ENCODE results near the gene RNF213. TPM values are rescaled to one million over a fixed set of nuclear protein-coding genes. Genes with fewer than 3 reads are reported as not detected.

RNF213 gene
- total RNA-seq, 2 donors from 2014 or later = 98.8 to 136 TPM

DNA sequence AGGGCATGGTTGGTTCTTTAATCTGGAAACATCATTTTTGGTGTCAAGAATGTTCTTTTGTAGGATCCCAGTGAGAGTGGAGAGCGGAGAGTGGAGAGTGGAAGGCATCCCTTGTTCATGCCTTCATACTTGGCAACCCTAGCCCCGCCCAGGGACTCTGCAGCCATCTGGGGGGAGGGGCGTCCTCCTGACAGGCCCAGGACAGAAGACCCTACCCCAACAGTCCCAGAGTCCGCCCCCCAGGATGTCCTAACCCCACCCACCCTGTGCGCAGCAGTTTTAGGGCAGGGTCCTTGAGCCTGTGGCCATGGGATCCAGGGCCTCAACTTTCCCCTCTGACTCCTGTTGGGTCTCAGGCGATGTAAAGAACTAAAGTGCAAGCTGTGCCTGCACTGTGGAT lies 36.0 kb upstream of the RNF213 start:
- Mint-ChIP-seq H3K27ac (no peak overlapping the region), H3K4me1 (peaks cover 13% of the 10 kb centered on the region), H3K4me3 (no peak overlapping the region), H3K9me3 (no peaks in the 10 kb centered on the region), H3K27me3 (ENCODE audit: insufficient read depth) (no peaks in the 10 kb centered on the region), H3K36me3 (ENCODE audit: low read depth) (peaks cover 37% of the 10 kb centered on the region)
- no peak for DNase-seq
- TF ChIP-seq, protein P1, sequence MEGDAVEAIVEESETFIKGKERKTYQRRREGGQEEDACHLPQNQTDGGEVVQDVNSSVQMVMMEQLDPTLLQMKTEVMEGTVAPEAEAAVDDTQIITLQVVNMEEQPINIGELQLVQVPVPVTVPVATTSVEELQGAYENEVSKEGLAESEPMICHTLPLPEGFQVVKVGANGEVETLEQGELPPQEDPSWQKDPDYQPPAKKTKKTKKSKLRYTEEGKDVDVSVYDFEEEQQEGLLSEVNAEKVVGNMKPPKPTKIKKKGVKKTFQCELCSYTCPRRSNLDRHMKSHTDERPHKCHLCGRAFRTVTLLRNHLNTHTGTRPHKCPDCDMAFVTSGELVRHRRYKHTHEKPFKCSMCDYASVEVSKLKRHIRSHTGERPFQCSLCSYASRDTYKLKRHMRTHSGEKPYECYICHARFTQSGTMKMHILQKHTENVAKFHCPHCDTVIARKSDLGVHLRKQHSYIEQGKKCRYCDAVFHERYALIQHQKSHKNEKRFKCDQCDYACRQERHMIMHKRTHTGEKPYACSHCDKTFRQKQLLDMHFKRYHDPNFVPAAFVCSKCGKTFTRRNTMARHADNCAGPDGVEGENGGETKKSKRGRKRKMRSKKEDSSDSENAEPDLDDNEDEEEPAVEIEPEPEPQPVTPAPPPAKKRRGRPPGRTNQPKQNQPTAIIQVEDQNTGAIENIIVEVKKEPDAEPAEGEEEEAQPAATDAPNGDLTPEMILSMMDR (conservative IDR thresholded peaks at IDR 0.05) = no peak
- Histone ChIP-seq H3K4me1 (ENCODE audit: control insufficient read depth, insufficient read depth, low read length) (no peaks in the 10 kb centered on the region), H3K9ac (ENCODE audit: extremely low read depth, low read length, poor library complexity, severe bottlenecking) (no peak overlapping the region), H3K27ac (ENCODE audit: low read depth, low read length) (no peak overlapping the region), H3K9me3 (ENCODE audit: control insufficient read depth, low read length) (no peaks in the 10 kb centered on the region), H3K36me3 (ENCODE audit: control insufficient read depth, insufficient read depth, low read length) (peaks cover 40% of the 10 kb centered on the region), H3K4me3 (ENCODE audit: low read length) (no peak overlapping the region), H3K27me3 (ENCODE audit: control insufficient read depth, insufficient read depth, low read length, poor library complexity, severe bottlenecking) (no peaks in the 10 kb centered on the region)
- WGBS, 2 experiments (ENCODE audit: insufficient coverage in 1 of 2, insufficient read length in 1 of 2) = 89 to 100% methylated on average over 1 to 6 of the region's 6 CpGs

DNA sequence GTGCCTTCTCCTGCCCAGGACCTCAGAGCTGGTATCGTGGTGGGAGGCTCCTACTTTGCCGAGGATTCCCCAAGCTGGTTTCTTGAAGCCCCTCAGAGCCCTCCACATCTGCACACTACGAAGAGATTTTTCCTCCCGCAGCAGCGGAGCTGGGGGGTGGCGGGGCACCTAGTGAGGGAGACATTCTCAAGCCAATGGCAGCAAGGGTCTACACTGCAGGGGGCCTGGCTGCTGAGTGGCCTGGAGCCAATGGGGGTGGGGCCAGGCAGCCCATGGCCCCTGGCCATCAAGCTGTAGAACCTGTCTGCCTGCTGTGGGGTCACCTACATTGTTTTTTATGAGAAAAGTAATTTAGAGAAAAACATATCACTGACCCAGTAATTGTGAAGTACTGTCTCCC lies 35.4 kb upstream of the RNF213 start:
- H3K9me3 Mint-ChIP-seq = peaks cover 2% of the 10 kb centered on the region
- Histone ChIP-seq H3K4me1 (ENCODE audit: control insufficient read depth, insufficient read depth, low read length) (no peaks in the 10 kb centered on the region), H3K27me3 (ENCODE audit: control insufficient read depth, insufficient read depth, low read length, poor library complexity, severe bottlenecking) (no peaks in the 10 kb centered on the region), H3K9me3 (ENCODE audit: control insufficient read depth, low read length) (no peaks in the 10 kb centered on the region), H3K27ac (ENCODE audit: low read depth, low read length) (no peak overlapping the region), H3K4me3 (ENCODE audit: low read length) (no peak overlapping the region), H3K36me3 (ENCODE audit: control insufficient read depth, insufficient read depth, low read length) (peaks cover 42% of the 10 kb centered on the region), H3K9ac (ENCODE audit: extremely low read depth, low read length, poor library complexity, severe bottlenecking) (no peak overlapping the region)
- no peaks in the 10 kb centered on the region for H3K27me3 Mint-ChIP-seq (ENCODE audit: insufficient read depth)
- peaks cover 40% of the 10 kb centered on the region for H3K36me3 Mint-ChIP-seq (ENCODE audit: low read depth)
- H3K4me1 Mint-ChIP-seq = peaks cover 13% of the 10 kb centered on the region
- peak; percentile 77 for DNase-seq
- no peak overlapping the region for H3K27ac Mint-ChIP-seq
- TF ChIP-seq, protein P1 (conservative IDR thresholded peaks at IDR 0.05) = no peak
- H3K4me3 Mint-ChIP-seq = no peak overlapping the region
- 82 to 94% methylated on average over 3 to 6 of the region's 6 CpGs for WGBS, 2 experiments (ENCODE audit: insufficient coverage in 1 of 2, insufficient read length in 1 of 2)

DNA sequence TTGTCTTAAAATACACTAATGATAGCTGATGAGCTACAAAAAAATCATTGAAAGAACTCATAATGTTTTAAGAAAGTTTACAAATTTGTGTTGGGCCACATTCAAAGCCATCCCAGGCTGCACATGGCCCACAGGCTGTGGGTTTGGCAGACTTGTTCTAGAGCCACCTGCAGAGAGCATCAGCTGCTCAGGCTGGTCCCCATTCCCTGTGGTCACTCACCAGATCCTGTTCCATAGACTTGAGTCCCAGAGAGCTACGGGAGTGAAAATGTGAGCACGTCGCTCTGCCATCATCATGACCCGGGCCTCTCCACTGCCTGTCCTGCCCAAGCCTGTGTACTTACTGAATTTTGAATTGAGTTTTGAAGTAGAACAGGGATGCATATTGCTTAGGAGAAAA lies 33.5 kb upstream of the RNF213 start:
- Mint-ChIP-seq H3K27me3 (ENCODE audit: insufficient read depth) (no peaks in the 10 kb centered on the region), H3K4me1 (peaks cover 10% of the 10 kb centered on the region), H3K27ac (no peak overlapping the region), H3K4me3 (no peak overlapping the region), H3K9me3 (peaks cover 16% of the 10 kb centered on the region), H3K36me3 (ENCODE audit: low read depth) (peaks cover 56% of the 10 kb centered on the region)
- TF ChIP-seq, protein P1 (conservative IDR thresholded peaks at IDR 0.05) = no peak
- peaks cover 16% of the 10 kb centered on the region for H3K9me3 ChIP-seq (ENCODE audit: control insufficient read depth, low read length)
- WGBS, 2 experiments (ENCODE audit: insufficient coverage in 1 of 2, insufficient read length in 1 of 2) = 94 to 100% methylated on average over 1 to 4 of the region's 4 CpGs
- peak overlapping the region; percentile 16 for H3K27ac ChIP-seq (ENCODE audit: low read depth, low read length)
- H3K9ac ChIP-seq (ENCODE audit: extremely low read depth, low read length, poor library complexity, severe bottlenecking) = no peak overlapping the region
- H3K4me1 ChIP-seq (ENCODE audit: control insufficient read depth, insufficient read depth, low read length) = no peaks in the 10 kb centered on the region
- no peak overlapping the region for H3K4me3 ChIP-seq (ENCODE audit: low read length)
- DNase-seq = no peak
- peaks cover 59% of the 10 kb centered on the region for H3K36me3 ChIP-seq (ENCODE audit: control insufficient read depth, insufficient read depth, low read length)
- no peaks in the 10 kb centered on the region for H3K27me3 ChIP-seq (ENCODE audit: control insufficient read depth, insufficient read depth, low read length, poor library complexity, severe bottlenecking)
